Neural cell (in vitro differentiated cells): Measurements from ENCODE around the gene SLC15A4. TPM values are rescaled to one million over a fixed set of nuclear protein-coding genes. Genes with fewer than 3 reads are reported as not detected.

Experiments
- H2AFZ ChIP-seq: fragments of 200-600, 300-800 bp; sonication (generic), shearing (Covaris generic); 2 replicates; pipeline ENCODE4 v1.6.0; 2014; ENCODE audit warnings: low read depth, mild to moderate bottlenecking, antibody characterized with exemption, low read length, moderate library complexity
- H3F3A ChIP-seq: fragments of 200-600 bp; shearing (Covaris generic); 2 replicates; pipeline ENCODE4 v1.6.1; 2016; ENCODE audit warnings: mild to moderate bottlenecking, moderate library complexity, mixed read lengths, antibody characterized with exemption, low read length; ENCODE audit not compliant: insufficient read depth, poor library complexity, severe bottlenecking
- H3K27ac ChIP-seq: fragments of 200-600, 300-800 bp; sonication (generic), shearing (Covaris generic); 2 replicates; pipeline ENCODE4 v1.5.1; 2014; ENCODE audit warnings: mild to moderate bottlenecking, low read length, moderate library complexity
- H3K27me3 ChIP-seq: fragments of 300-800, 200-600 bp; sonication (generic), shearing (Covaris generic); 2 replicates; pipeline ENCODE4 v1.6.0; 2014; ENCODE audit warnings: mild to moderate bottlenecking, low read depth, low read length, moderate library complexity; ENCODE audit not compliant: insufficient read depth
- H3K36me3 ChIP-seq: fragments of 300-800, 200-600 bp; sonication (generic), shearing (Covaris generic); 2 replicates; pipeline ENCODE4 v1.5.1; 2014; ENCODE audit warnings: mild to moderate bottlenecking, antibody characterized with exemption, low read length, moderate library complexity; ENCODE audit not compliant: insufficient read depth
- H3K4me2 ChIP-seq: fragments of 300-800, 200-600 bp; sonication (generic), shearing (Covaris generic); 2 replicates; pipeline ENCODE4 v1.6.0; 2014; ENCODE audit warnings: mild to moderate bottlenecking, low read length
- H3K4me3 ChIP-seq: fragments of 300-800, 200-600 bp; sonication (generic), shearing (Covaris generic); 2 replicates; pipeline ENCODE4 v1.5.1; 2014; ENCODE audit warnings: mild to moderate bottlenecking, low read length, moderate library complexity
- H3K79me2 ChIP-seq: fragments of 200-600 bp; shearing (Covaris generic); replicated peaks from 2 replicates; pipeline ENCODE4 v1.6.0; 2014; ENCODE audit warnings: mild to moderate bottlenecking, low read length, moderate library complexity; ENCODE audit not compliant: insufficient read depth
- H3K9ac ChIP-seq: fragments of 300-800, 200-600 bp; sonication (generic), shearing (Covaris generic); 2 replicates; pipeline ENCODE4 v1.6.1; 2016; ENCODE audit warnings: mild to moderate bottlenecking, low read length, mixed read lengths
- H3K9me2 ChIP-seq: fragments of 200-600 bp; shearing (Covaris generic); 2 replicates; pipeline ENCODE4 v1.6.1; 2016; ENCODE audit warnings: mild to moderate bottlenecking, low read length, mixed read lengths; ENCODE audit not compliant: insufficient read depth
- H3K9me3 ChIP-seq: fragments of 200-600, 300-800 bp; sonication (generic), shearing (Covaris generic); 2 replicates; pipeline ENCODE4 v1.6.1; 2016; ENCODE audit warnings: mild to moderate bottlenecking, mixed run types, low read length, moderate library complexity, mixed read lengths
- H4K20me1 ChIP-seq: fragments of 200-600 bp; shearing (Covaris generic); 2 replicates; pipeline ENCODE4 v1.6.1; 2016; ENCODE audit warnings: mild to moderate bottlenecking, mixed run types; ENCODE audit not compliant: insufficient read depth
- CTCF ChIP-seq: fragments of 450-650 bp; IDR thresholded peaks from 2 replicates; pipeline ENCODE4 v1.5.1; 2014; ENCODE audit warnings: antibody characterized with exemption, mild to moderate bottlenecking, moderate library complexity; ENCODE audit not compliant: poor library complexity, severe bottlenecking
- EP300 ChIP-seq: fragments of 450-650 bp; conservative IDR thresholded peaks from 2 replicates; pipeline ENCODE4 v1.6.1; 2014; ENCODE audit warnings: antibody characterized with exemption, mild to moderate bottlenecking, moderate library complexity; ENCODE audit not compliant: poor library complexity, severe bottlenecking
- EZH2 ChIP-seq: fragments of 200-600, 300-800 bp; shearing (Covaris generic), sonication (generic); IDR thresholded peaks from 2 replicates; pipeline ENCODE4 v1.6.1; 2014; ENCODE audit warnings: antibody characterized with exemption, low read length, borderline replicate concordance, mild to moderate bottlenecking; ENCODE audit not compliant: insufficient read depth, poor library complexity, severe bottlenecking
- MXI1 ChIP-seq: fragments of 450-650 bp; conservative IDR thresholded peaks from 2 replicates; pipeline ENCODE4 v1.6.1; 2014; ENCODE audit warnings: antibody characterized with exemption, mild to moderate bottlenecking; ENCODE audit not compliant: poor library complexity, severe bottlenecking
- POLR2AphosphoS5 ChIP-seq: IDR thresholded peaks from 2 replicates; pipeline ENCODE4 v1.6.1; 2012
- RAD21 ChIP-seq: fragments of 450-650 bp; conservative IDR thresholded peaks from 2 replicates; pipeline ENCODE4 v1.6.1; 2014; ENCODE audit warnings: antibody characterized with exemption, mild to moderate bottlenecking, moderate library complexity
- REST ChIP-seq: IDR thresholded peaks from 2 replicates; pipeline ENCODE4 v1.6.1; 2012; ENCODE audit warnings: borderline replicate concordance
- SMC3 ChIP-seq: fragments of 450-650 bp; conservative IDR thresholded peaks from 2 replicates; pipeline ENCODE4 v1.6.1; 2014; ENCODE audit warnings: antibody characterized with exemption, mild to moderate bottlenecking, moderate library complexity; ENCODE audit not compliant: poor library complexity
- TAF1 ChIP-seq: IDR thresholded peaks from 2 replicates; pipeline ENCODE4 v1.6.1; 2012; ENCODE audit warnings: low read depth
- polyA plus RNA-seq: library from polyadenylated mRNA; depleted of rRNA; stranded (reverse); fragments of >200 nt; gene quantifications from 2 replicates; pipeline ENCODE4 v1.2.3, GENCODE V29; 2014

The SLC15A4 gene
- polyA plus RNA-seq, 1 donor from 2014 or later = 34.7 TPM

- H3F3A ChIP-seq = no peaks in the 10 kb centered on the region
Measured at GRCh38 chr12:128745772-128746689, 77.7 kb downstream of the SLC15A4 start.

More at GRCh38 chr12:128745772-128746689, 77.7 kb downstream of the SLC15A4 start:
- H3K36me3 ChIP-seq = no peaks in the 10 kb centered on the region
- no peaks in the 10 kb centered on the region for H3K9me2 ChIP-seq
- H3K4me3 ChIP-seq = no peak overlapping the region
- no peak overlapping the region for H3K27ac ChIP-seq
- H3K4me2 ChIP-seq = no peak overlapping the region
- H3K9ac ChIP-seq = no peak overlapping the region
- no peaks in the 10 kb centered on the region for H3K9me3 ChIP-seq
- H2AFZ ChIP-seq = no peak overlapping the region
- H3K27me3 ChIP-seq = no peaks in the 10 kb centered on the region
- no peak for TF ChIP-seq CTCF
- no peak for TF ChIP-seq EP300
- no peak for TF ChIP-seq MXI1
- no peak for TF ChIP-seq RAD21
- no peak for TF ChIP-seq POLR2AphosphoS5
- TF ChIP-seq EZH2 = no peak
- TF ChIP-seq TAF1 = no peak
- TF ChIP-seq SMC3 = no peak
- TF ChIP-seq REST = no peak
- H4K20me1 ChIP-seq = no peaks in the 10 kb centered on the region
- H3K79me2 ChIP-seq = no peaks in the 10 kb centered on the region
